Measurements from ENCODE around the gene SPHKAP.
"Not testable (repeated sequence)": the region's sequence is repeated elsewhere in the genome, so short reads cannot be mapped to it uniquely, and the experiment has no call there.

SPHKAP gene

DNA sequence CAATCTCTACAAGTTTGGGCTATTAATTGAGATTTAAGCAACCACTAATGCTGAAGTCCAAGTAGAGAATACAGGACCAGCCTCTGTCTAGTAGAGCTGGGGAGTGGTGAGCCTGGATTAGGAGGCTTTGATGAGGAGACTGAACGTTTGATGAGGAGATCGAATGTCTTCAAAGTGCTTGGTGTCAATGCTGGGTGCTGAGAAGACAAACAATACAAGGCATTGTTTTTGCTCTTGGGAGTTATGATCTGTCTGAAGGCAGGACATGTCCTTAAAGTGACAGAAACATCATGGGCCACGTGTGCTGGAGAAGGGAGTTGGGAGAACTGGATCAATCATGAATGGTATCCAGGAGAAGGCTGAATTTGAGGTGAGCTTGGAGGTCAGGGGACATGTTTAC lies 143.6 kb downstream of the SPHKAP start:
- no peak for DNase-seq

DNA sequence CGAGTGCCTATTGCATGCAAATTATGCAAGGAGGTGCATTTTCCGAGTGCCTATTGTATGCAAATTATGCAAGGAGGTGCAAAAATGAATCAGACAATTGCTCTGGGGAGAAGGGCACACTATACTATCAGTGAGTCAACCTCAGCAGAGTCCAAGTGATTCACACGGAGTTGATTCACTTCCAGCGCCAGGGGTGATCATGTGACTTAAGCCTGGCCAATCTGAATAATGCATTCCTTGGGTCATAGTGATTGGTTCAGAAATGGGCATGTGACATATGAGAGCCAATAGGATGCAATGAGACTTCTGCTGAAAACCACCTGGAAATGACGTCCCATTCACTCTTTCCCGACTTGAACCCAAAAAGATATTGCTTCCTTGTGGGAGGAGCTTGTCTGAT lies 157.9 kb downstream of the SPHKAP start:
- no peak for DNase-seq

DNA sequence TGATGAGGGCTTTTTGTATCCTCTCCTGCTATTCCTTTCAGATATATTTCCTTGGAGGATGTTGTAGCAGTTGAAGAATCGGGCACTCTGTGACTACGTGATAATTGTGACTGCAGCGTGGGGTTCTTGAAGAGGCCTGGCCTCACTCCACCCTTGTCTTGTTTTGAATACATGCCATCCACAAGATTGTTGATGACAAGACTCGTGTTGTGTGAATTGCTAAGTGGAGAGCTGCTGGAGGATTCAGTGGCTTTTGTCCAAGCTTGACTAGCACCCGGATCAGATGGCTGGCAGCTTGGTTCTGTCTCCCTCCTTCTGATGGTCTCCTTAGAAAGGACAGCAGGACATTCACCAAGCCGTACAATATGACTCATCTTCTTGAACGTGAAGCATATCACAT lies 163.2 kb downstream of the SPHKAP start:
- DNase-seq = no peak

DNA sequence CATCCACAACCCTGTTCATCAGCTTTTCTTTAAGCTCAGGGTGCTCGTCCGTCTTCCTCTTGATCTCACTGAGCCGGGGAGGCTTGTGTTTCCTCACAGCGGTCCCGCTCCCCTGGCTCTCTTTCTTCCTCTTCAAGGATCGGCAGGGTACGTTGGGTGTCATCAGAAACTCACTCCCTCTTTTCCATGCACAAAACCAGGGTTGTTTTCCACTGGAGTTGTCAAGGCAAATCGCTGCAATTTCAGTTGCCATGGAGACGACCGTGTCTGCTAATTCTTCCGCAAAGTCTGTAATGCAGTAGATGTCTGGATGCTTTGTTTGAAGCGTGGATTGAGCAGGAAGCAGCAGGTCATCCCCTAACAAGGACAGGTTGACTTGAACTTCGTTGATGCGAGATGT lies 163.7 kb downstream of the SPHKAP start:
- DNase-seq = no peak

DNA sequence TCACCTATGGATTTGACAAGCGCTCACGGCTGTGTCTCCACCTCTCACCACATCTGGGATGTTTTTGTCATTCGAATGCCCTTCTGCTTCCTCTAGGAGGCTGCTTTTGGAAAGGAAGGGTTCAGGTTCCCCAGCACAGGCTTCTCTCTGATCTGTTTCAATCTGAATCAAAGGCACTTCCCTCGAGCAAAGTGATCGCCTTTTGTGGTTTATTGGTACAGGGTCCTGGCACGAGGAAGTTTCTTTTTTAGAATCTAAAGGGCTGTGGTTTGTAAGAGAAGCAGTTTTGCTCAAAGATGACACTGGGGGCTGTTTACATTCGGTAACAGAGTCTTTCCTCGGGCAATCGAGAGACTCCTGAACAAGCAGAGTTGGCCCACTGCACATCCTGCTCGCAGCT lies 165.1 kb downstream of the SPHKAP start:
- DNase-seq = no peak

DNA sequence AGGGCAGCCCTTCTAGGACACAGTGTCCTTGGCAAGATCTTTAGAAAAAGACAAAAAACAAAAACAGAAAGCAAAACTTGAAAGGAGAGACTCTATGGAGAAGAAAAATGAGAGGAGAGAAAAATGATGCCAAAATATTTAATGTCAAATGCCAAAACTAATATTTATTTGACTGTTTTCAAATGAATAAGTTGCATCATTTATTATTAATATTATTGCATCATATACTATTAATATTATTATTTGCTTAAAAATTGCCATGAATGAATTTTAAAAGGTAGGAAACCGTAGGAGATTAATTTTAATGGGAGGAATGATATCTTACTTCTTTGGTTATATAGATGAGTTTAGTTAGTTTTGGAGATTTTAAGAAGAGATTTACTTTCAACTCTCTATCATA lies 165.7 kb downstream of the SPHKAP start:
- no peak for DNase-seq

DNA sequence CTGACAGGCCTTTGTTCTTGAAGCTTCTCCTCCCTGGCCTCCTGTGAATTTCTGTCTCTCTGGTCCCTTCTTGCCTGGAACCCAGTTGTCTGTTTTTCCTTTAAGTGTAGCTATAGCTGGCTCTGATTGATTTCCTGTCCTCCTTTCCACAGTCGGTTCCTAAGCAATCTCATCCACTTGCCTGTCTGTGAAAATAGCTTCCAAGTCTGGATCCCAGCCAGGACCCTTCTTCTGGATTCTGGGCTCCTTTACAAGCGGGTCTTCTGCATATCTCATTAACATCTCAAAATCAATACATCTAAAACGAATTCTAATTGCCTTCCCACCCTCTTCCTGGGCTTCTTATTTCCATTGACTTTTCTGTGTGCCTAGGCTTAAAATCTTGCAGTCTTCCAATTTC lies 185.1 kb downstream of the SPHKAP start:
- no peak for DNase-seq

DNA sequence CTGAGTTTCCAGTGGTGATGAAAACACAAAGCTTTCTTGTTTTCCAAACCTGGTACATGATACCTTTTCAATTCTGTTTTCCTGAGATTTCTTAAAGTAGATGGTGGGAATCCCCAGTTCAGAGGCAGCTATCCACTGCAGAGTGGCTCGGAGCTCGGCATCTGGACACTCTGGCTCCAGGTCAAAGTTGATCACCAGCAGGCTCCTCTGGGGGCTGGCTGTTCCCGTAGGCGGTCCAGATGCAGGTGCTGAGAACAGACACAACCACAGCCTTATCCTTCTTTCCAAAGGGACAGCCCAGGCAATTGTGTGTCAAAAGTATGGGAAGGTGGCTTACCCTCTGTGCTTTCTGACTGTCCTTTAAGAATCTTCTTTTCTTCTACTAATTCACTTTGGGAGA lies 190.6 kb downstream of the SPHKAP start:
- DNase-seq = no peak

DNA sequence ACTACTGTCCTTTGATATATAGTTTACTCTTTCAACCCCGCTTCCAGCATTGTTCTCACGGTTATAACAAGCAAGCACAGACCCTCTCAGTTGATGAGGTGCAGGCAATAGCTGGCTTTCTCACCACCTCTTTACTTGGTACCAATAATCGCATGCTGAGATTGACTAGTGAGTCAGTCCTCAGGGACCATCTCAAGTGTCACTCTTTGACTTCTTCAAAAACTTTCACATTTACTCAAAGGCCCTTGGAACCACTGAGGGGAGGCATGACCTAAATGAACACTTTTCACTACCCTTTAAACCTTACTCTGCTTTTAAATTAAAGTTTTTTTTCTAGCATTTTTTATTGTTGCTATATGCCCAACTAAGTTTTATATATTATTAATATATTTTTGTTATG lies 208.2 kb downstream of the SPHKAP start:
- DNase-seq = no peak

DNA sequence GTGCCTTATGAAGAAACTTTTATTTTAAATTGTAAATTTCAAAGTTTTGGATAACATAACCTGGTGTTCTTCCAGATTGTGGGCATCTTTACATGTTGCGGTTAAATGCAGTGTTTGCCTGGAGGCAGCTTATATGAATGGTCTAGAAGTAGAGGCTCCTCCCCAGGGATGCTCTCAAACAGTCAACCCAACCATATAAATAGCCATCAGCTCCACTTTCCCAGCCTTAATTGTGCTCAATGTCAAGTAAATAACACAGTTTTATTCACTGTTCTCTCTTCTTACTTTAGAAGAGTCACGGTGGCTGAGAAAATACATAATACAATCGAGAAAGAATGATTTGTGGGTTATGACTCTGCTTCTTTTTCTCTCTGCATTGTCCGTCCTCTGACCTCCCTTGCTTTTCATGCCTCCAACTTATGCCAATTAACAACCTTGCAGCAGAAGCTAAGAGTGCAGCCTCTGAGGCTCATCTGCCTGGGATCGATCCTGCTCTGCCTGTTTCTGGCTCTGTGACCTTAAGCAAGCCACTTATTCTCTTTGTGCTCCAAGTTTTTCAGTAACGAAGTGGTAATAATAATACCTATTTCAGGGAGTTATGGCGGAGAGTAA lies 209.8 kb downstream of the SPHKAP start:
- no peak for DNase-seq

DNA sequence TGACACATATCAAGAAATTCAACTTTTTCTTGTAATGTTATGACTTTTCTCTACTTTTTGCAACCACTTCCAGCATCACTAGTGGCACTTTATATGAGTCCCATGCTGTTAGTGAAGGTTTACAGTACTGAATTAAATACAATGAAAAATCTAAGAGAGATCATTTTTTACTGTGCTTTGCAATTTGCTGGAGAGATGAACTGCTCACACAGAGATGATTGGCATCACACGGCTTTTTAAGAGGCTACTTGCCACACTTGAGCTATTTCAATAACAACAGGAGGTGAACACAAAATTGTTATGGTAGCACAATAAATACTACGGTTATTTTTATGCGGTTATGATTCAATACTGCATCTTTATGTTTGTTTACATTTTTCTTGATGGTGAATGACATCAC lies 221.2 kb downstream of the SPHKAP start:
- DNase-seq = no peak

DNA sequence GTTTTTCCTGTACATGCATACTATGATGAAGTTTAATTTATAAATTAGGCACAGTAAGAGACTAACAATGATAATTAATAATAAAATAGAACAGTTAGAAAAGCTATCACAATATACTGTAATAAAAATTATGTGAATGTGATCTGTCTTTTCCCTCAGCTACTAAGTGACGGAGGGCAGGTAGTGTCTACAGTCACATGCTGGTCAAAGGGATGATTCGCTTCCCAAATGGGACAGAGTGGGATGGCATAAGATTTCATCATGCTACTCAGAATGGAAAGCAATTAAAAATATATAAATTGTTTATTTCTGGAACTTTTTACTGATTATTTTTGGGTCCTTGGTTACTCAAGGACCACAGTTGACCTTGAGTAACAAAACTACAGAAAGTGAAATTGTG lies 238.5 kb downstream of the SPHKAP start:
- DNase-seq = no peak

DNA sequence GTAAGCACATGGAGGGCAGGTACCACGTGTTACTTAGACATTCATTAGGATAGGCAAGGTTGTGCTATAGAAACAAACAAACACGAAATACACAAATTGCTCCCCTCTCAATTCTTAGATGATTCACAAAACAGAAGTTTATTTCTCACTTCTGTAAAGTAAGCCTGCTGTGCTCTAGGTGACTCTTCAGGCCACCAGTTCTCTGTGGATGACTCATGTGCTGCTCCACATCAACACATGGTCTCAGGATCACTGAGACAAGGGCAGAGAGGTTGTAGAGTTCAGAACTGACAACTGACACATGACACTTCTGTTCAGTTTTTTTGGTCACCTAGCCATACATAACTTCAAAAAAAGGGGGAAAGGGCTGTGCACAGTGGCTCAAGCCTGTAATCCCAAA lies 239.5 kb downstream of the SPHKAP start:
- no peak for DNase-seq

DNA sequence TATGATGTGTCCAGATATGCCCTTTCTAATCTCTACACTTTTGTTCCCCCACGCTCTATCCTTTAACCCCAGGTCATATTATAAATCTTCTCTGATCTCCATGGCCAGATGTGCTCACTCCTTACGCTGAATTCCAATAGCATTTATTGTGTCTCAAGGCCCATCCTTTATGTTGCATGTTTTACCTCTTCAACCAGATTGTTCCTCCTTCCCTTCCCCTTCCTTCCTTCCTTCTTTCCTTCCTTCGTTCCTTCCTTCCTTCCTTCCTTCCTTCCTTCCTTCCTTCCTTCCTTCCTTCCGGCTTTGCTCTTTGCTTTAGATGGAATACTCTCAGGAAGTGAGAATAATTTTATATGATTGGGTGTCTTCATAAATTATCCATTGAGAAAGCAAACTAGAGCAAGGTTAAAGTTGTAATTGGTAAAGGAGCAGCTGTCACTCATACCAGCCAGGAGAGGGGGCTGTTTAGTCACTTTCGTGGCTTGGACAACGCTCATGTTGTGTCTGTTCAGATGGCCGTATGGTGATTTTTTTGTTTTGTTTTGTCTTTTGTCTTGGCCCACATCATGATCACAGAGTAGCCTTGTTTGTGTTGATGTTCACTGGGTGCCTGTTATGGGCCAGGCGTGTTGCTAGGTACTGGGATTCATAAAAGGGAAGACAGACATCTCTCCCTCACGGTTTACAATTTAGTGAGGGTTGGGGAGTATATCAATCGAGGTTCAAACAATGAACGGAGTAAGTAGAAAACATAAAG lies 242.0 kb downstream of the SPHKAP start:
- no peak for DNase-seq

DNA sequence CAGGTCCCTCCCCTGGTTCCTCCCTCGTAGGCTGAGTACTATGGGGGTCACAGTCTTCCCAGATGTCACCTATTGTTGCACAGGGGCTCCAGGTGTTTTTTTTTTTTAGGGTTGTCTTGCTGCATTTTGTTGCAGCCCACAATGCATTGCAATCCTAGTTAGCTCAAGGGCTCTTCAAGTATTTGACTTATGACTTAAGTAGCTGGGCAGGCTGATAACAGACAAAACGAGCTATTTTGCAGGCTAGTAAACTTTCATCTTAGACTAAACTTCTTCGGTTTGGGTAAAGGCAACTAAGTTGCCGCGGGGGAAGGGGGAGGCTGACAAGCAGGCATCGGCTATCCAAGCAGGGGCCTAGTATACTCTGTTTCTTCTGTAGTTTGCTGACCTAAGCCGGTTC lies 245.2 kb downstream of the SPHKAP start:
- DNase-seq = not testable (repeated sequence)

DNA sequence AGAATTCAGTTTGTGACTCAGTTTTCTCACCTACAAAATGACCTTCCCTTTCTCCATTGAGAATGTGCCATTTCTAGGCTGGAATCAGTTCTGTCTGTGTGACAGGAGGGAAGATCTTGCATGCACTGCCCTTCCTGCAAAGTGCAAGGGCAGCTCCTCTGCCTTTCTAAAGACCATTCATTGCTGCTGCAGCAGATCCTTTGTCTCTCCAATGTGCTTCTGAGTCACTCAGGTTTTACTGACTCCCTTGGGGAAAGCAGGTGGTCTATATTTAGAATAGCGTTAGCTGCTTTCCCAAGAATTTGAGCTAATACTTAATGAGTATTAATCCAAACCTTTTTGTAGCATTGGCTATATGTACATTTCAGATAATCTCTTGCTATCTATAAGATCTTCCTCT lies 247.6 kb downstream of the SPHKAP start:
- DNase-seq = no peak

DNA sequence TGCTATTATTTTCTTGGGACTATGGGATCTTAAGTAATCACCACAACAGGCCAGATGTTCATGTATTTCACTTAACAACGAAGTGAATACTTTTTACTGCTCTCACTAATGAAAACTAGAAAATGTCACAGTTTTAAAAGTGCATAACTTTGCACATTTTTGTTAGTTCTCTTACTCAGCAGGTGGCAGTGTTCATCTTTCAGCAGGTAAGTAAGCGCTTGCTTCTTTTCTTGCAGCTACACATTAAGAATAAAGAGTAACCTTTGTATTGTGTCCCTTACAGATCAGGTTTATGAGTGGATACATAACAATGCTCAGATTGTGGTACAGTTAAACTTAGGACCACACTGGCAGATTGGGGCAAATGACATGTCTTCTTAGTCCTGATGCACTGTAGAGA lies 249.1 kb downstream of the SPHKAP start:
- no peak for DNase-seq

DNA sequence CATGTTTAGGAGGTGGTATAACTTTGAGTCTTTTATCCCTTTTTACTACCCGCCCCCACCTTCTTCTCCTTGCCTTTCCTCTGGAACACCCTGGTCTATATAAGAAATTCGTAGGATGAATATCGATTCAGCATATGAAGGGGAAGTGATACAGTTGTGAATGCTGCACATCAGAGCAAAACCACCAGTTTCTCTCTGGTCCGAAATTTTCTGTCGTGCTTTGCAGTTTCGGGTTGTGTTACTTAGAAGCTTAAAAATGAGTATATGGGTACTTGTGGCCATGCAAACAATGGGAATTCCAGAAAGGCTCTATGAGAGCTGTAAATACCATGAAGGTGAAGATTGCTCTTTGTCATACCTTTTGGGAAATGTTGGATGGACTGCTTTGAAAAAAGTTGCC lies 249.5 kb downstream of the SPHKAP start:
- no peak for DNase-seq
